Activated CD8-positive, alpha-beta memory T cell treated with anti-CD3 and anti-CD28 coated beads, Interleukin-2, amount 50 U/mL, for 4 hours (primary cell): Measurements from ENCODE around the gene ITIH1.
"Not testable (repeated sequence)": the region's sequence is repeated elsewhere in the genome, so short reads cannot be mapped to it uniquely, and the experiment has no call there.

ENCODE experiments used
- DNase-seq: peaks from one replicate; pipeline ENCODE4 v3.0.0-alpha.2; 2020

Gene ITIH1

GRCh38 chr3:52774901-52775864 is 2.2 kb upstream of the ITIH1 start:
- DNase-seq = no peak

GRCh38 chr3:52775877-52776276 is 1.5 kb upstream of the ITIH1 start:
- DNase-seq = no peak

GRCh38 chr3:52776486-52776885 is 913 bp upstream of the ITIH1 start:
- not testable (repeated sequence) for DNase-seq

GRCh38 chr3:52777959-52778805 is 783 bp downstream of the ITIH1 start:
- DNase-seq = no peak

- DNase-seq = no peak
Observed at GRCh38 chr3:52779011-52779836, 1.8 kb downstream of the ITIH1 start.

- no peak for DNase-seq
Observed at GRCh38 chr3:52779837-52780585, 2.6 kb downstream of the ITIH1 start.

GRCh38 chr3:52781741-52782140 is 4.3 kb downstream of the ITIH1 start:
- no peak for DNase-seq

GRCh38 chr3:52782412-52783210 is 5.2 kb downstream of the ITIH1 start:
- DNase-seq = peak; percentile 5

GRCh38 chr3:52783211-52783555 is 5.8 kb downstream of the ITIH1 start:
- peak; percentile 4 for DNase-seq

- peak; percentile 6 for DNase-seq
Observed at GRCh38 chr3:52784021-52784621, 6.7 kb downstream of the ITIH1 start.

GRCh38 chr3:52784931-52785590 is 7.7 kb downstream of the ITIH1 start:
- no peak for DNase-seq

- DNase-seq = no peak
Observed at GRCh38 chr3:52786330-52787215, 9.2 kb downstream of the ITIH1 start.

- DNase-seq = no peak
Observed at GRCh38 chr3:52787246-52787645, 9.8 kb downstream of the ITIH1 start.

GRCh38 chr3:52787672-52788625 is 10.6 kb downstream of the ITIH1 start:
- DNase-seq = no peak

GRCh38 chr3:52788890-52789745 is 11.7 kb downstream of the ITIH1 start:
- DNase-seq = no peak

- no peak for DNase-seq
Observed at GRCh38 chr3:52789746-52790040, 12.3 kb downstream of the ITIH1 start.

- DNase-seq = no peak
Observed at GRCh38 chr3:52790337-52790736, 12.9 kb downstream of the ITIH1 start.
